Glomerular visceral epithelial cell (primary cell): Measurements from ENCODE around the gene NAGLU.

Source experiments
- DNase-seq: peaks from one replicate; pipeline ENCODE4 v3.0.0-alpha.2; 2016; ENCODE audit errors: extremely low spot score

Gene NAGLU

DNA sequence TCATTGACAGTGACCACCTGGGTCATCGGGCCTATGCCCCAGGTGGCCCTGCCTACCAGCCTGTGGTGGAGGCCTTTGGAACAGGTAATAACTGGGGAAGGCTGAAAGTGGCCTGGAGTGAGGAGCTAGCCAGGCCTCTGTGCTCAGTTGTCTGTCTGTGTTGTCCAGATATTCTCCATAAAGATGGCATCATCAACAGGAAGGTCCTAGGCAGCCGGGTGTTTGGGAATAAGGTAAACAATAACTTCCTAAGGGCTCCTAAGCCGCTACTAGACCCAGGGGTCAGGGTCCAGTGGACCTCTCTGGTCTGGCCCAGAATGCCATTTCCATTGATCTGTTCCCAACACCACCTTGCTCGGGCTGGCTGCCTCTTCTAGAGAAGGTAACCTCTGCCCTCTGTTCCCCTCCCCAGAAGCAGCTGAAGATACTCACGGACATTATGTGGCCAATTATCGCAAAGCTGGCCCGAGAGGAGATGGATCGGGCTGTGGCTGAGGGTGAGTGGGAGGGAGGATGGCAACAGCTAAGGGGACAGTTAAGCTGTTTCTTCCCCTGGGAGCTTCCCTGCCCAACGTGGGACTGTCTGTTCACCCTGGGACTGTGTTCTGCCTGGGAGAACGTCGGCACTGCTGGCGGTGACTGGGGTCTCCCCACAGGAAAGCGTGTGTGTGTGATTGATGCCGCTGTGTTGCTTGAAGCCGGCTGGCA lies 28.9 kb downstream of the NAGLU start:
- DNase-seq, result no peak

DNA sequence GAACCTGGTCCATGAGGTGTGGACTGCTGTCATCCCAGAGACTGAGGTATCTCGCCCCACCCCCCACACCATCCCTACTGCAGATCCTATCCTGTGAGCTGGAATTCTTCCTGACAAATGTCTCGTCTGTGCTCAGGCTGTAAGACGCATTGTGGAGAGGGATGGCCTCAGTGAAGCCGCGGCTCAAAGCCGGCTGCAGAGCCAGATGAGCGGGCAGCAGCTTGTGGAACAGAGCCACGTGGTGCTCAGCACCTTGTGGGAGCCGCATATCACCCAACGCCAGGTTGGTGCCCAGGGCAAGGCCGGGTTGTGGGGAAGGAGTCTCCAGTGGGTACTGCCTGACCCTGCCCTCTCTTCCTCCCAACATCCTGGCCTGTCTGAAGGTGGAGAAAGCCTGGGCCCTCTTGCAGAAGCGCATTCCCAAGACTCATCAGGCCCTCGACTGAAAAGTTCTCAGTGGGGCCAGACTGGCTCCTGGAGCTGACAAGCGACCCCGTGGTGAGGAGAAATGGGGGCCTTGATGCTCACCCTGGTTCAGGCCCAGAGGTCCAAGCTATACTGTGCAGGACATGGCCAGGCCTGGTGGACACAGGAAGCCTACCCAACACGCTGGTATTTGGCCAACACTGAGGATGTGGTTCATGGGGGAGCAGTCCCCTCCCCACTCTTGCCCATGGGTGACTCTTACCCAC lies 29.6 kb downstream of the NAGLU start:
- DNase-seq, result no peak

DNA sequence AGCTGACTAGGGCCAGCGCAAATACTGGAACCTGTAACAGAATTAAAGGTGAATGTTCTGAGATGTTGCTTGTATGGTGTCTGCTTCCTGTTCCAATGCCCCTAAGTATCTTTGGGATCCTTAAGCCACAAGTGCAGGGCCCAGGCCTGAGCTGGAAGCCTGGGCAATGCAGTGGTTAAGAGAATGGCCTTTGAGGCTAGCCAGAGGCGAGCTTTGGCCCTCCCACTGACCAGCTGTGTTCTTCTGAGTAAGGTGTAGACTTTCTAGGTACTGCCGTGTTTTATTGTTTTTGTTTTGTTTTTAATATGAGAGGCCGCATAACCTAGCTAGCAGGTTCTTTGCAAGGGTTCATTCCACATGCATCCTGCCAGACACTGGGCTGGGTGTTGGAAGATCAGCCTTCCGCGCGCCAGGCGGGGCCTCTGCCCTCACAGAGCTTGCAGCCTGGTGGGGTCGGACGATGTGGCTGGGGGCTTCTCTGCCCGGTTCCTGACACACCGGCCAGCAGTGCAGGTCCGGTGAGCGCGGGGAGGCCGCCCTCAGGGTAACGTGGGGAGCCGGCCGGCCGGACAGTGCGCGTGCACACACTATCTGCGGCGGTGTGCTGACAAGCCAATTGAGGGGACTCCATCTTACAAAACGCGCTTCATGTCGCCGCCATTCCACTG lies 30.3 kb downstream of the NAGLU start:
- no peak for DNase-seq

- DNase-seq, result peak; percentile 94
Measured at GRCh38 chr17:42566883-42567573, 31.0 kb downstream of the NAGLU start, which contains the start of gene MLX. TSS of gene MLX (plus strand) at chr17:42567100. CDS start at chr17:42567125, 25 bp downstream.

GRCh38 chr17:42568341-42569111 lies 32.5 kb downstream of the NAGLU start:
- no peak for DNase-seq

GRCh38 chr17:42571435-42572225 lies 35.6 kb downstream of the NAGLU start:
- no peak for DNase-seq

GRCh38 chr17:42573095-42573494 lies 37.1 kb downstream of the NAGLU start:
- DNase-seq, result no peak

GRCh38 chr17:42574463-42574862 lies 38.4 kb downstream of the NAGLU start:
- no peak for DNase-seq

DNA sequence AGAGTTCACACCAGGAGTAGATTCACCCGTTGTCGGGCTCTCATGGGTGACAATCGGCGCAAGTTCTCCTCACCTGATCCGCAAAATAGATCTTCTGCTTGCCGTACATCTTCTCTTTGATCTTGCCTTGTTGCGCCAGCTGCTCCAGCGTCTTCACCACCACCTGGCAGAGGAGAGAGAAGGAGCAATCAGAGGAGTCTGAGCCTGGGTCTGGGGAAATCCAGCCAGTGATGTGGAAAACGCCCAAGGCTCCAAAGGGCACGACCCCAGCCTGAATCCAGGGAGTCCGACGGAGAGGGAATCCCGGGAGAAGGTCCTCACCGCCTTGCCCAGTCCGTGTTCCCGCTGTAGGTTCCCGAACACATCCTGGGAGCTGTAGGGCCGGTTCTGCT lies 41.1 kb downstream of the NAGLU start:
- no peak for DNase-seq

DNA sequence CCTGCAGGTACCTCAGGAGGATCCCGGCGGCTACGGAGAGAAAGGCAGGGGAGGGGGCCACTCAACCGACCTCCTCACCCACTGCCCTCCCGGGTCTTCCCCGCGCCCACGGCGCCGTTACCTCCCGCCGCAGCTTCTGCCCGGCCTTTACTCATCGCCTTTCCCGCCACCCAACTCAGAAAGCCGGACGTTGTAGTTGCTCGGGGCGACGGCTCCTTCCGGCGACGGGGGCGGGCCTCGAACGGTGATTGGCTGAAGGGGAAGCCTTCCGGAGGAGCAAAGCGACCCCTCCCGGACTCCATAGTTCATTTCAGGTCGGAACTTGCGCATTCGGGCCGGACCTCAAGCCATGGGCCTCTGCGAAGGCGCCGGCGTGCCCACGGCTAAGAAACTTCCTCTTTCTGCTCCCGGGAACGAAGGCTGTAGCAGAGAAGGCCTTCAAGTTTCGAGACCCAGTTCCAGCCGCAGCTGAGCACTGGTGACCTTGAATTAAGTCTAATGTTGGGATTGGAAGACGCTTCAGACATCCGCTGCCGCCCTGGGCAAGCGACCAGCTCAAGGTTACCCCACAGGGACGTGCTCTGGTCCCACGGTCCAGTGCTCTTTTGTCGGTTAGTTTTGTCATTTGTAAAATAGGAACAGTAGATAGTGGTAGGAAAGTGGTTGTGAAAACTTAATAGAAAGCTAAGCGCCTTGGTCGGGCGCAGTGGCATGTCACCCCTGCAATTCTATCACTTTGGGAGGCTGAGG lies 41.7 kb downstream of the NAGLU start, which contains the start of gene PSMC3IP:
Gene PSMC3IP (minus strand): TSS at position 198 of the 750 bp plus-strand sequence. CDS start 43 bp downstream, at position 155.
- DNase-seq, result peak; percentile 95

DNA sequence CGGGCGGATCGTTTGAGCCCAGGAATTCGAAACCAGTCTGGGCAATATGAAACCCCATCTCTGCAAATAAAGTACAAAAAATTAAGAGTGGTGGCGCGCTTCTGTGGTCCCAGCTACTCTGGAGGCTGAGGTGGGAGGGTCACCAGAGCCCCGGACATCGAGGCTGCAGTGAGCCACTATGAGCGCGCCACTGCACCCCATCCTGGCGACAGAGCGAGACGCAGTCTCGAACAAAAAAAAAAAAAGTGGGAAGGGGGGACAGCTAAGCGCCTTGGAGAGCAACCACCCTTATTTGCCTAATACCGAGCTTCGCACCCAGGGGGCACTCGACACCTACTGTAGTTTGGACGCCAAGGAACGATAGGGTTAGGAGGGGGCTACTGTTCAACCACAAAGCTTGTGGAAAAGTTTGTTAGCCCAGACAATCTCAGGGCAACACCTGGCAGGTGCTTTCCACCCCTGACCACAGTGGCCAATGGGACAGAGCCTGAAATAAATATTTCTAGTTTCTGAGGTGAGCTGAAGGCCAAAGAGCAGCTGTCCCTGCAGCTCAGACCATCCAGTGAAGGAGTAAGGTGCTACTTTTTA lies 42.3 kb downstream of the NAGLU start:
- peak; percentile 76 for DNase-seq

- DNase-seq, result no peak
Measured at GRCh38 chr17:42579794-42580551, 43.9 kb downstream of the NAGLU start.

- no peak for DNase-seq
Measured at GRCh38 chr17:42581744-42582270, 45.8 kb downstream of the NAGLU start.

- DNase-seq, result no peak
Measured at GRCh38 chr17:42584880-42585279, 48.8 kb downstream of the NAGLU start.

DNA sequence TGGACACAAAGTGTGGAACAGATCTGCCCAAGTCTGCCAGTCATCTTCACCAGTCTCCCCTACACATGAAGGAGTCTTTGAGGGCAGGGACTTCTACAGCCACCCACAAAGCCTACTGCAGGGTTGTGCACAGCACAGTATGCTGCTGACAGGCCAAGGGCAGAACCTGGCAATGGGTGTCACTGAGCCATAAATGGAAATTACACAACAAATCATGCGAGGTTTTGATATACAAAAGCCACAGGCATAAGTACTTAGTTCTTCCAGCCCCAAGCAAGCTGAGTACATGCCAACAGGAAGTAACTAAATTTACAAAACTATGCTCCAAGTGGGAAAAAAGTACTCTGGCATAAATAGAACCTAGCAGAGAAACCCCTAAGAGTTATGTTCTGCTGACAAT lies 49.3 kb downstream of the NAGLU start:
- no peak for DNase-seq

DNA sequence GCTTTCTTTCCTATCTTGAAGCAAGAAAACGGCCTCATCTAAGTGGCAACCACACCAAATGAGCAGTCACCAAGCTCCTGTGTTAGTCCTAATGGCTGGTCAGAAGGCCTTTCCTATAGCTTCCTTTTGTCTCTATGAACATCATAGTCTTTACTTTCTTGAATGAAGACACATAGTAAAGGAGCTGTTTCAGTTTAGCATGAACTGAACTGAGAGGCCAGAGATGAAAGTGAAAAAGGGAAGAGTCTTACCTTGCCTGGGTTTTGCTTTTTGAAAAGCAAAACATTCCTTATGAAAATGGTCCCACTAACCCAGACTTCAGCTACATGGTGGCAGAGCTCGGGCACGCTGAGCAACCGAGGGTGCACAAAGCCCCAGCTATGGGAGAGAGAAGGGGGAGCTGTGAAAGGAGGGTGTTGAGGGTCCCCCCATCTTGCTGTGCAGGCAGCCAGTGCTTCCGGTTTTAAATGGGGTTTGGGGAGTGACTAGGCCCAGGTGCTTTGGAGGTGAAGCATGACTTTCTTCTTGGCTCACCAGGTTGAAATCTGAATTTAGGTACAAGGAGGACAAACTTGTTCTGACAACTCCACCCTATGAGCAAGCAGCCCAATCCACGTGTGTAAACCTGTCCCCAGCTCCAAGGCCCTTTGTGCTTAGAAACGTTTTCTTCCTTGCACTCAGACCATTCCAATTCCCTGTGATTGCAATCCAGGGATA lies 50.6 kb downstream of the NAGLU start:
- no peak for DNase-seq

DNA sequence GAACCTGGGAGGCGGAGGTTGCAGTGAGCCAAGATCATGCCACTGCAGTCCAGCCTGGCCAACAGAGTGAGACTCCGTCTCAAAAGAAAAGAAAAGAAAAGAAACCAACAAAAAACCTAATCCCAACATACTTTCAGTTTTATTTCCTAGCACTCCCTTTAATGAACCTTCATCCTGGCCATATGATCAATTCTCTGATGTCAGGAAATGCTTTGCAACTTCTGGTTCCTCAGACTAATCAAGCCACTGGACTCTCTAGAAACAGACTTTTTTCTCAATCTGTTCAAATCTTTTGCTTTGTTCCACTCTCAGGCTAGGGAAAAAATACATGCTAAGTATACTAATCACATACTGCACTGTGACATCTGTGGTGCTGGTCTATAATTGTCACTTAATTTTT lies 54.8 kb downstream of the NAGLU start:
- no peak for DNase-seq

DNA sequence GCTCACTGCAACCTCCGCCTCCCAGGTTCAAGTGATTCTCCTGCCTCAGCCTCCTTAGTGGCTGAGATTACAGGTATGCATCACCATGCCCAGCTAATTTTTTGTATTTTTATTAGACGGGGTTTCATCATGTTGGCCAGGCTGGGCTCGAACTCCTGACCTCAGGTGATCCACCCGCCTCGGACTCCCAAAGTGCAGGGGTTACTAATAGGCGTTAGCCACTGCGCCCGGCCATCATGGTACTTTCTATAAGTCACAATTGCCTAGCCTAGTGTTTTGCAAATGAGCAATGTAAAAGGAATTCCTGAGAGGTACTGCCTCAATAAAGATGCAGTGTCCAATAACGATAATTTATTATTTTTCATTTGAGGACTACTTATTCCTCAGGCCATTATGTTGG lies 55.4 kb downstream of the NAGLU start:
- DNase-seq, result no peak
